Measurements from ENCODE around the gene MGAT5.

MGAT5 gene

GRCh38 chr2:134336921-134337320 is 83.0 kb downstream of the MGAT5 start:
- H3K36me3 ChIP-seq (ENCODE audit: control insufficient read depth in 2 of 2, insufficient read depth in 1 of 2, low read length in 2 of 2), result peaks cover 0 to 4% of the 10 kb centered on the region in 2 experiments; a peak in 1 of 3 replicates
- no peak overlapping the region for H3K27ac ChIP-seq (ENCODE audit: extremely low read depth, low read depth, low read length)
- CTCF ChIA-PET, result interaction anchor here (0.6 to 2.2 kb wide), 5 partner anchors 12 to 450 kb away, joined by 3 to 4 read pairs (median 4); no protein-coding TSS in a partner anchor
- TF ChIP-seq ZNF514 (tag by site-specific recombination; IDR thresholded peaks at IDR 0.05), result no peak
- TF ChIP-seq GLIS1 (tag by site-specific recombination; IDR thresholded peaks at IDR 0.05), result no peak
- no peak for TF ChIP-seq ZNF513 (tag by site-specific recombination; IDR thresholded peaks at IDR 0.05)
- no peak for TF ChIP-seq OVOL3 (tag by site-specific recombination; IDR thresholded peaks at IDR 0.05)
- no peak for TF ChIP-seq ZBTB6 (tag by site-specific recombination; IDR thresholded peaks at IDR 0.05)
- no peak for TF ChIP-seq KLF8 (tag by site-specific recombination; IDR thresholded peaks at IDR 0.05)
- no peak for TF ChIP-seq ZNF426 (tag by site-specific recombination; IDR thresholded peaks at IDR 0.05)
- TF ChIP-seq SCRT1 (tag by site-specific recombination; IDR thresholded peaks at IDR 0.05; ENCODE audit: borderline replicate concordance), result no peak
- no peak for TF ChIP-seq ZNF664 (tag by site-specific recombination; IDR thresholded peaks at IDR 0.05)
- H3K4me1 ChIP-seq (ENCODE audit: control insufficient read depth, insufficient read depth, low read length), result peaks cover 14% of the 10 kb centered on the region; the same call in 1 of the 2 replicates
- H3K9me3 ChIP-seq (ENCODE audit: control insufficient read depth, insufficient read depth, low read depth, low read length), result no peaks in the 10 kb centered on the region
- no peak overlapping the region for H3K4me3 ChIP-seq (ENCODE audit: low read depth, low read length)
- POLR2A ChIA-PET, result no interaction called here

- Histone ChIP-seq H3K4me3 (ENCODE audit: low read depth, low read length) (no peak overlapping the region), H3K27ac (ENCODE audit: extremely low read depth, low read depth, low read length) (no peak overlapping the region), H3K4me1 (ENCODE audit: control insufficient read depth, insufficient read depth, low read length) (peaks cover 14% of the 10 kb centered on the region; the same call in 1 of the 2 replicates), H3K9me3 (ENCODE audit: control insufficient read depth, insufficient read depth, low read depth, low read length) (no peaks in the 10 kb centered on the region), H3K36me3 (ENCODE audit: control insufficient read depth in 2 of 2, insufficient read depth in 1 of 2, low read length in 2 of 2) (peaks cover 0 to 8% of the 10 kb centered on the region in 2 experiments; a peak in 1 of 3 replicates)
- POLR2A ChIA-PET, result no interaction called here
- CTCF ChIA-PET, result interaction anchor here (0.5 to 2.2 kb wide), 5 partner anchors 11 to 451 kb away, joined by 3 to 4 read pairs (median 3); no protein-coding TSS in a partner anchor
- TF ChIP-seq ZNF211 (tag by site-specific recombination; IDR thresholded peaks at IDR 0.05; ENCODE audit: low read depth) (no peak), ZNF311 (tag by site-specific recombination; IDR thresholded peaks at IDR 0.05; ENCODE audit: borderline replicate concordance) (no peak), SCRT2 (tag by site-specific recombination; IDR thresholded peaks at IDR 0.05) (no peak), ZNF585B (tag by site-specific recombination; IDR thresholded peaks at IDR 0.05) (no peak), ZNF433 (tag by site-specific recombination; IDR thresholded peaks at IDR 0.05; ENCODE audit: low read depth) (no peak), ZNF510 (tag by site-specific recombination; IDR thresholded peaks at IDR 0.05; ENCODE audit: insufficient replicate concordance) (no peak), OSR2 (tag by site-specific recombination; IDR thresholded peaks at IDR 0.05) (no peak), AEBP2 (tag by site-specific recombination; IDR thresholded peaks at IDR 0.05; ENCODE audit: borderline replicate concordance) (no peak), ELK4 (IDR thresholded peaks at IDR 0.05; ENCODE audit: borderline replicate concordance, low read depth, low read length) (no peak), ZSCAN18 (tag by site-specific recombination; IDR thresholded peaks at IDR 0.05) (no peak), ZNF768 (tag by site-specific recombination; IDR thresholded peaks at IDR 0.05) (no peak), ZNF777 (tag by site-specific recombination; IDR thresholded peaks at IDR 0.05; ENCODE audit: borderline replicate concordance) (no peak), ZNF362 (tag by site-specific recombination; IDR thresholded peaks at IDR 0.05) (no peak), ZNF791 (tag by site-specific recombination; IDR thresholded peaks at IDR 0.05) (no peak), ZEB2 (tag by site-specific recombination; IDR thresholded peaks at IDR 0.05) (no peak), ZNF221 (tag by site-specific recombination; IDR thresholded peaks at IDR 0.05; ENCODE audit: borderline replicate concordance) (no peak), ZNF16 (tag by site-specific recombination; IDR thresholded peaks at IDR 0.05; ENCODE audit: low read depth) (no peak)
Measured at GRCh38 chr2:134337631-134338030, 83.8 kb downstream of the MGAT5 start.
